Calu3 (cell line): Measurements from ENCODE around the gene PRPF38B. TPM values are rescaled to one million over a fixed set of nuclear protein-coding genes. Genes with fewer than 3 reads are reported as not detected.
A peak's percentile ranks its signal among the peaks of the same experiment; 100 is the strongest.

ENCODE experiments used
- BruUV-seq: library from RNA; stranded (reverse); fragments of 400-500 nt; replicated peaks from 2 replicates; lab custom pipeline; 2021; lab: Mats Ljungman, UMichigan
- CTCF ChIA-PET: fragments of 300-600 bp; sonication (Branson Sonifier 250); formaldehyde crosslinking; loops from one replicate; lab custom pipeline; 2022; ENCODE audit warnings: antibody characterized with exemption; lab: Charles Lee
- DNase-seq: peaks from one replicate; pipeline ENCODE4 v3.0.0; 2022
- H3K27ac Mint-ChIP-seq: one replicate; pipeline ENCODE4 v1.8.0; 2022; ENCODE audit warnings: mixed read lengths; ENCODE audit not compliant: unreplicated experiment
- H3K27me3 Mint-ChIP-seq: one replicate; pipeline ENCODE4 v1.8.0; 2022; ENCODE audit warnings: mixed read lengths; ENCODE audit not compliant: unreplicated experiment
- H3K36me3 Mint-ChIP-seq: one replicate; pipeline ENCODE4 v1.8.0; 2022; ENCODE audit warnings: mild to moderate bottlenecking, moderate library complexity, mixed read lengths; ENCODE audit not compliant: insufficient read depth, unreplicated experiment
- H3K4me1 Mint-ChIP-seq: one replicate; pipeline ENCODE4 v1.8.0; 2022; ENCODE audit warnings: mild to moderate bottlenecking, low read depth, mixed read lengths; ENCODE audit not compliant: unreplicated experiment
- H3K4me3 Mint-ChIP-seq: one replicate; pipeline ENCODE4 v1.8.0; 2022; ENCODE audit warnings: mild to moderate bottlenecking, low read depth, moderate library complexity, mixed read lengths; ENCODE audit not compliant: unreplicated experiment
- H3K9me3 Mint-ChIP-seq: one replicate; pipeline ENCODE4 v1.8.0; 2022; ENCODE audit warnings: low read depth, mixed read lengths; ENCODE audit not compliant: unreplicated experiment
- intact Hi-C: fragments of 100-400 bp; cut with micrococcal nuclease; formaldehyde crosslinking; loops from one replicate; pipeline ENCODE4 v1.10.0; 2022; ENCODE audit not compliant: unreplicated experiment
- total RNA-seq: library from RNA; stranded (reverse); gene quantifications from 2 replicates; pipeline ENCODE4 v1.2.3, GENCODE V29; 2022
- TF ChIP-seq, protein P1 (sequence below): fragments of 200-600 bp; IDR thresholded peaks from one replicate; pipeline ENCODE4 v1.8.0; 2022; ENCODE audit warnings: antibody characterized with exemption; ENCODE audit not compliant: unreplicated experiment

The PRPF38B gene
- total RNA-seq, 1 experiment from 2014 or later: 47.6 TPM

DNA sequence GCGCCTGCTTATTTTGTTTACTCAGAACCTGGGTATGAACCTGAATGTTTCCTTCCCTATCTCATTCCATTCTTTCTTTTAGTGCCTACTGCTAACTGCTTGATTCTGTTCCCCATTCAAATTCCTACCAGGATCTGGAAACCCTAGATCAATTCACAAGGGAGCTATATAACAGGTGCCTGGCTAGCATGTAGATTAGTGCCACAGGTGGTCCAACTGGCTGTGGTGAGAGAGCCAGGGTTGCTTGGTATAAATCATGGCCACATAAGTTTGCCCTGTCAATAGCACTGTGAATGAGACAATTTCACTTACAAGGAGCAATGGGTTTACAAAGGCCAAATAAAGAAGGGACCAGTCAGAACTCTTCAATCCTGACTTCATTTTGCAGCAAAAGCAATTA, 6.6 kb upstream of the PRPF38B start:
- intact Hi-C loops: no loop called here
- Mint-ChIP-seq H3K36me3 (no peaks in the 10 kb centered on the region), H3K9me3 (no peaks in the 10 kb centered on the region), H3K27ac (no peak overlapping the region), H3K4me1 (peaks cover 3% of the 10 kb centered on the region), H3K4me3 (no peak overlapping the region), H3K27me3 (no peaks in the 10 kb centered on the region)
- no peak for DNase-seq
- TF ChIP-seq, protein P1, sequence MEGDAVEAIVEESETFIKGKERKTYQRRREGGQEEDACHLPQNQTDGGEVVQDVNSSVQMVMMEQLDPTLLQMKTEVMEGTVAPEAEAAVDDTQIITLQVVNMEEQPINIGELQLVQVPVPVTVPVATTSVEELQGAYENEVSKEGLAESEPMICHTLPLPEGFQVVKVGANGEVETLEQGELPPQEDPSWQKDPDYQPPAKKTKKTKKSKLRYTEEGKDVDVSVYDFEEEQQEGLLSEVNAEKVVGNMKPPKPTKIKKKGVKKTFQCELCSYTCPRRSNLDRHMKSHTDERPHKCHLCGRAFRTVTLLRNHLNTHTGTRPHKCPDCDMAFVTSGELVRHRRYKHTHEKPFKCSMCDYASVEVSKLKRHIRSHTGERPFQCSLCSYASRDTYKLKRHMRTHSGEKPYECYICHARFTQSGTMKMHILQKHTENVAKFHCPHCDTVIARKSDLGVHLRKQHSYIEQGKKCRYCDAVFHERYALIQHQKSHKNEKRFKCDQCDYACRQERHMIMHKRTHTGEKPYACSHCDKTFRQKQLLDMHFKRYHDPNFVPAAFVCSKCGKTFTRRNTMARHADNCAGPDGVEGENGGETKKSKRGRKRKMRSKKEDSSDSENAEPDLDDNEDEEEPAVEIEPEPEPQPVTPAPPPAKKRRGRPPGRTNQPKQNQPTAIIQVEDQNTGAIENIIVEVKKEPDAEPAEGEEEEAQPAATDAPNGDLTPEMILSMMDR: no peak
- CTCF ChIA-PET: no interaction called here
- no TSS peak for BruUV-seq

DNA sequence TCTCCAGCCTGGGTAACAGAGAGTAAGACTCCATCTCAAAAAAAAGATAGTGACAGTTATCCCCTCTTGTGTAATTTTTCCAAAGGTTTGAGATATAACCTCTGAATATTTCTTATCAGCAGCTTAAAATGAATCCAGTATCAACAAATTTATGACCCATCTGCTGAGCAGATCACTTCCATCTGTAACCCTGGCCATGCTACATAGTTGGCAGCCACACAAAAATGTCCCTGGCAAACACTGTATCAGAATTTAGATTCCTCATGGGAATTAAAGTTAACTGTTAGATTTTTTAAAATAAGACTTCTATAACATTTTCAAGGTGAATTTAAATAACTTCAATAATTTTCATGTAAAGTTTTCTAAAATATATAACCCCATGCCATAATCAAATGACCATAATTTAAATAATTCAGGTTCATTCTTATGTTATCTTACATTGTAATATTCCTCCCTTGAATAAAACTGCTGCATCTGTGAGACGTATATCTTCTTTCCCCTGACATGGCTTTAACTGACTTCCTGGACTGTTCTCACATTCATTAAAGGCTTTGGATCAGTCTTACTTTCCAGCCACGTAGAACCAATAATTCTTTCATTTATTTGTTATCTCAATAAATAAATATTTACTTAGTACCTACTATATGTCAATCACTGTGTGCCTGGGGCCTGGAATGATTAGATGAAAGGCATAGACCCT, 5.3 kb upstream of the PRPF38B start:
- intact Hi-C loops: no loop called here
- no peak overlapping the region for H3K4me3 Mint-ChIP-seq
- CTCF ChIA-PET: no interaction called here
- no TSS peak for BruUV-seq
- H3K27me3 Mint-ChIP-seq: no peaks in the 10 kb centered on the region
- H3K36me3 Mint-ChIP-seq: peaks cover 7% of the 10 kb centered on the region
- TF ChIP-seq, protein P1: no peak
- no peaks in the 10 kb centered on the region for H3K9me3 Mint-ChIP-seq
- no peak overlapping the region for H3K27ac Mint-ChIP-seq
- H3K4me1 Mint-ChIP-seq: peaks cover 15% of the 10 kb centered on the region
- DNase-seq: no peak

DNA sequence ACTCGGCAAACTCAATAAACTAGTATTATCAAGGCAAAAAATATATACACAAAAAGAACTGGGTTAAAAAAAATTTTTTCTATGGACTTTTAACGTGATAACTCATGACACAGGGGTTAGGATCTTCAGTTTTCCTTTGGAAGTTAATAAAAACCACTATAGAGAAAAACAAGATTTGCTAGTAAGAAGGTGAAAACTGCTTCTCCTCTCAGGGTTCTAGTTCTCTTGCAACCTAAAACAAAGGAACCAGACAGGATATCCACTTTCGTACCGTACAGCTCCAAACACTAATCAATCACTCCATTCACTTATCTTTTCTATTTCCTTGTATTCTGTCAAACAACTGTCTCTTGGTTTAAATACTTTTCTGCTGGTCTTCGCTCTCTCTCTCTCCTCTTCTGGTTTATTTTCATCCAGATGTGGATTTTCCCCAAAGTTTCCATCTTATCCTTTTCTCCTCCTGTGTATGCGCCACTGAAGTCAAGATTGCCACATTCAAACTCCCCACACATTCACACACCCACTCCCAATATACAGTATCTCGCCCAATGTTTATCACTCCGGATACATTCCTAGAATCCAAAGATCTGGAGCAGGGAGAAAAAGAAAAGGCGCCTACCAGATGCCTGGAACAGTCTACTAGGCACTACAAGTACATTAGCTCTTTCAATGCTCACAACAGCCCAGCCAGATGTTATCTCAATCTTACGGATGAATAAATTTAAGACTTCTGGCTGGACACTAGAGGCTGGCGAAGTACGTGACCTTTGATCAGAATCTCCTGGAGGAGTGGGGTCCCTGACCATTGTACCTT, 775 bp upstream of the PRPF38B start:
- Mint-ChIP-seq H3K27ac (peak overlapping the region; percentile 76), H3K4me1 (peaks cover 16% of the 10 kb centered on the region), H3K27me3 (no peaks in the 10 kb centered on the region), H3K36me3 (peaks cover 39% of the 10 kb centered on the region), H3K9me3 (no peaks in the 10 kb centered on the region), H3K4me3 (peak overlapping the region; percentile 92)
- intact Hi-C loops: loop anchor here (10.0 kb wide), 1 partner anchor 203 kb away; no protein-coding TSS in a partner anchor
- TF ChIP-seq, protein P1: no peak
- no peak for DNase-seq
- CTCF ChIA-PET: interaction anchor here (1.0 to 1.8 kb wide), 3 partner anchors 17 to 45 kb away, joined by 3 to 5 read pairs (median 4); partner anchors contain the start of gene HENMT1
- TSS peak; percentile 92 for BruUV-seq

DNA sequence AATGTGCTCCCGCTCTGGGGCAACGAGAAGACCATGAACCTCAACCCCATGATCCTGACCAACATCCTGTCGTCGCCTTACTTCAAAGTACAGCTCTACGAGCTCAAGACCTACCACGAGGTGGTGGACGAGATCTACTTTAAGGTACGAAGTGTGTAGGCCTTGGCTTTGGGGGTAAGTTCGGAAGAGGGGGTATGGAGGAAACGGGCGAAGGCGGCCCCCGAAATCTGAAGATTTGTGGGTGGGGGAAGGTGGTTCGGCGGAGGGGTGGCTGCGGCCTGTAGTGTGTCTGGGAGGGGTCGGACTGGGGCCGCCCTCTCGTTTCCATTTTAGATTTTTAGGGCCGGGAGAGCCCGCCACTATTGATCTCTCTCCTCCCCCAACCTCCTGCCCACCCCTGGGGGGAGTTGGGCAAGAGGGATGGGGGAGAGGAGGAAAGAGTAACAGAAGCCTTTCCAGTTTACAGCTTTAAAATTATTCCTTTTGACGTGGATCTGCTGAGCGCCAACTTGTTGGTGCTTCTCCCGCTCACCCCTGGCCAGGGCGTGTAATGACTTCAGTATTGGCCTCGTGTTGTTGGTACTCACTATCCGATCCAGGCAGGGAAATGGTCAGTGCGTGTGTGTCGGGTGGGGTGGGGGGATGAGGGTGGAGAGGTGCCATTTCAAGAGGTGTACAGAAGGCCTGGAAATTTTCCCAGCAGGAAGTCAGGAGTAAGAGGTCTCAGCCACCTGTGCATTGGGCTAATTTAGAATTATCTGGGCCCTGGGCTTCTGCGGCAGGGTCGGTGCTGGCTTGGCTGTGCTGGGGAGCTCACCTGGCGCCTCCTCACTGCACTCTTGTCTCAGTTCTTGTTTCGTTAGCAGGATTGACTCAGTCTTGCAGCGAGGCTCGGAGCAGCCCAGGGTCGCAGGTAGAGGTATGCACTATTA, 880 bp downstream of the PRPF38B start:
- H3K4me1 Mint-ChIP-seq: peaks cover 16% of the 10 kb centered on the region
- peak; percentile 36 for DNase-seq
- H3K9me3 Mint-ChIP-seq: no peaks in the 10 kb centered on the region
- H3K27me3 Mint-ChIP-seq: no peaks in the 10 kb centered on the region
- CTCF ChIA-PET: interaction anchor here (0.7 to 1.8 kb wide), 4 partner anchors 12 to 665 kb away, joined by 3 to 6 read pairs (median 4); partner anchors contain the start of gene HENMT1
- H3K4me3 Mint-ChIP-seq: peak overlapping the region; percentile 92
- H3K36me3 Mint-ChIP-seq: peaks cover 54% of the 10 kb centered on the region
- BruUV-seq: no TSS peak
- H3K27ac Mint-ChIP-seq: peak overlapping the region; percentile 76
- intact Hi-C loops: loop anchor here (2.0 to 10.0 kb wide), 2 partner anchors 54 to 202 kb away; partner anchors contain the start of gene STXBP3
- TF ChIP-seq, protein P1: no peak
